Keratinocyte (primary cell): ENCODE results near the gene SRSF2. TPM values are rescaled to one million over a fixed set of nuclear protein-coding genes. Genes with fewer than 3 reads are reported as not detected.

Experiments used
- DNase-seq: peaks from one replicate; pipeline ENCODE4 v3.0.0-alpha.2; 2011; ENCODE audit warnings: low read depth, missing footprints, low spot score
- FAIRE-seq: peaks from 2 replicates; lab custom pipeline; 2011; peaks lifted over from hg19 to GRCh38; lab: Jason Lieb, UNC
- H2AFZ ChIP-seq: 2 replicates; pipeline ENCODE4 v1.6.0; 2012; ENCODE audit warnings: low read length, control low read depth, inconsistent platforms; ENCODE audit not compliant: control insufficient read depth
- H3K27ac ChIP-seq: 2 replicates; pipeline ENCODE4 v1.5.1; 2011; ENCODE audit warnings: low read length; ENCODE audit not compliant: control insufficient read depth, insufficient read depth
- H3K27me3 ChIP-seq: 3 replicates; pipeline ENCODE4 v1.6.0; 2011; ENCODE audit warnings: low read length; ENCODE audit not compliant: control insufficient read depth, insufficient read depth; ENCODE audit errors: extremely low read depth
- H3K36me3 ChIP-seq, 2 experiments: 2 replicates in 1 of 2; 3 replicates in 1 of 2; pipeline ENCODE4 v1.5.1; 2011; ENCODE audit warnings: low read length in 2 of 2, mild to moderate bottlenecking in 1 of 2; ENCODE audit not compliant: control insufficient read depth in 2 of 2, insufficient read depth in 2 of 2; ENCODE audit errors: extremely low read depth in 1 of 2
- H3K4me1 ChIP-seq: 3 replicates; pipeline ENCODE4 v1.5.1; 2011; ENCODE audit warnings: low read length; ENCODE audit not compliant: control insufficient read depth, insufficient read depth; ENCODE audit errors: extremely low read depth
- H3K4me2 ChIP-seq: 3 replicates; pipeline ENCODE4 v1.6.0; 2011; ENCODE audit warnings: low read depth, low read length; ENCODE audit not compliant: control insufficient read depth, insufficient read depth; ENCODE audit errors: extremely low read depth
- H3K4me3 ChIP-seq, 3 experiments: fragments of 200-600 bp in 1 of 3; sonication (generic) in 1 of 3; 2 replicates in 2 of 3; 3 replicates in 1 of 3; pipeline ENCODE4 v1.5.1; 2011 to 2016; ENCODE audit warnings: low read length in 3 of 3, mild to moderate bottlenecking in 3 of 3, control low read depth in 2 of 3, inconsistent platforms in 1 of 3, low read depth in 1 of 3, mixed read lengths in 1 of 3, mixed run types in 1 of 3, moderate library complexity in 1 of 3; ENCODE audit not compliant: control insufficient read depth in 2 of 3, insufficient read depth in 2 of 3; ENCODE audit errors: extremely low read depth in 1 of 3
- H3K79me2 ChIP-seq: 2 replicates; pipeline ENCODE4 v1.6.0; 2012; ENCODE audit warnings: low read length; ENCODE audit not compliant: control insufficient read depth, insufficient read depth
- H3K9ac ChIP-seq: 3 replicates; pipeline ENCODE4 v1.6.0; 2011; ENCODE audit warnings: low read length; ENCODE audit not compliant: control insufficient read depth, insufficient read depth; ENCODE audit errors: extremely low read depth
- H3K9me1 ChIP-seq: 3 replicates; pipeline ENCODE4 v1.6.0; 2011; ENCODE audit warnings: low read length; ENCODE audit not compliant: control insufficient read depth, insufficient read depth; ENCODE audit errors: extremely low read depth
- H3K9me3 ChIP-seq: 2 replicates; pipeline ENCODE4 v1.5.1; 2012; ENCODE audit warnings: low read depth, low read length; ENCODE audit not compliant: control insufficient read depth
- H4K20me1 ChIP-seq: 3 replicates; pipeline ENCODE4 v1.6.0; 2011; ENCODE audit warnings: low read length; ENCODE audit not compliant: control insufficient read depth, insufficient read depth; ENCODE audit errors: extremely low read depth
- CTCF ChIP-seq, 3 experiments: IDR thresholded peaks in 1 of 3; conservative IDR thresholded peaks in 1 of 3; optimal IDR thresholded peaks in 1 of 3; 2 replicates in 2 of 3; 3 replicates in 1 of 3; pipeline versions ENCODE3 to v1.5.1; 2011; ENCODE audit warnings: low read length in 3 of 3, mild to moderate bottlenecking in 3 of 3, moderate library complexity in 2 of 3, control low read depth in 1 of 3, inconsistent platforms in 1 of 3; ENCODE audit not compliant: insufficient read depth in 2 of 3; ENCODE audit errors: extremely low read depth in 1 of 3
- EZH2 ChIP-seq: IDR thresholded peaks from one replicate; pipeline ENCODE4 v1.6.1; 2012; ENCODE audit warnings: inconsistent platforms, mild to moderate bottlenecking, low read length, moderate library complexity
- dilution Hi-C: fragments of 300-500 bp; cut with MboI; formaldehyde crosslinking; loops from one replicate; pipeline ENCODE4 v1.7.0; 2020; ENCODE audit warnings: low sequenced_read_pairs; ENCODE audit not compliant: extremely low pct_ligation_motif_present
- polyA plus RNA-seq, 5 experiments: library from polyadenylated mRNA; depleted of rRNA in 3 of 5; stranded (reverse) in 3 of 5; stranded (forward) in 1 of 5; unstranded in 1 of 5; fragments of >200 nt; gene quantifications; 1 replicate in 1 of 5; 2 replicates in 3 of 5; 3 replicates in 1 of 5; pipeline versions ENCODE4 v1.2.1 to v1.2.3, GENCODE V29; 2011 to 2012; ENCODE audit warnings: missing spikeins in 2 of 5, low read depth in 1 of 5, low replicate concordance in 1 of 5

The SRSF2 gene
- polyA plus RNA-seq, 1 donor (not counting 4 experiments of a cell fraction or from before 2014, with no cell fraction given): 249 TPM

DNA sequence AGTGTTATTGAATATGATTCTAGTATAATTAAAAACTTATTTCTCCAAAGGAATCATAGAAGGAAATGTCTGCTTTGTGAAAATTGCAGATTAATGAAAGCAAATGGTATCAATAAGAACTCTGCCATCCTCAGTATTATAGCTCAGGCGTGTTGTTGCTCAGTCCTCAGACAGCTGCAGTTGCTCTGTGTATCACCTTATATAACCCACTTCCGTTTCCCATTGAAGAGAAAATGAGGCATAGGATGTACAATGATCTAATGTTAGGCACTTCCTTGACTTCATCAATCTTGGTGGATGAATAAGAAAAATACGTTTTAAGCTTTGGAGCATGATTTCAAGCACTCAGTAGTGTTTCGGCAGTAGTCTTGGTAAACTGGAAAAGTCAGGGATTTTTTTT is 14.9 kb upstream of the SRSF2 start:
- H3K27ac ChIP-seq: no peak overlapping the region
- no peak overlapping the region for H3K4me2 ChIP-seq
- FAIRE-seq: peak; percentile 39
- DNase-seq: no peak
- peaks cover 22% of the 10 kb centered on the region for H3K4me1 ChIP-seq
- no peaks in the 10 kb centered on the region for H3K27me3 ChIP-seq
- H4K20me1 ChIP-seq: no peaks in the 10 kb centered on the region
- dilution Hi-C loops: no loop called here
- H3K36me3 ChIP-seq: no peaks in the 10 kb centered on the region
- H3K4me3 ChIP-seq: no peak overlapping the region
- TF ChIP-seq CTCF (optimal IDR thresholded peaks at IDR 0.05 in 1 of 3, IDR thresholded peaks at IDR 0.05 in 1 of 3, conservative IDR thresholded peaks at IDR 0.05 in 1 of 3; ENCODE audit: extremely low read depth in 1 of 3, insufficient read depth in 2 of 3, low read length in 3 of 3) (no peak), EZH2 (no peak)
- no peak overlapping the region for H3K9ac ChIP-seq
- H3K79me2 ChIP-seq: no peaks in the 10 kb centered on the region
- H3K9me1 ChIP-seq: no peaks in the 10 kb centered on the region
- H3K9me3 ChIP-seq: no peaks in the 10 kb centered on the region
- H2AFZ ChIP-seq: no peak overlapping the region

DNA sequence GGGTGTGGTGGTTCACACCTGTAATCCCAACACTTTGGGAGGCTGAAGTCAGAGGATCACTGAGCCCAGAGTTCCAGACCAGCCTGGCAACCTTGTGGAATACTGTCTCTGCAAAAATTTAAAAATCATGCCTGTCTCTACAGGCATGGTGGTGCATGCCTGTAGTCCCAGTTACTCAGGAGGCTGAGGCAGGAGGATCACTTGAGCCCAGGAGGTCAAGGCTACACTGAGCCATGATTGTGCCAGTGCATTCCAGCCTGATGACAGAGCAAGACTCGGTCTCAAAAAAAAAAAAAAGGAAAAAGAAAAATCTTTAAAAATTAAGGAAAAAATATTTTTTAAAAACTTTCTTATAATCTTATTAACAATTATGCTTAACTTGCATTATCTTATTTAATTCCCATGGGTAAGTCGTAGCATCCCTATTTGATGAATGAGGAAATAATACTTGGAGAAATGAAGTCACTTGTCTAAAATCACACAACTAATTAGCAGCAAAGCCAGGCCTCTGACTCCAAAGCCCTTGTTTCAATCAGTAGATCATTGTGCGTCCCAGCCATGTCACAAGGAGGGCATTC is 14.4 kb upstream of the SRSF2 start:
- no peak overlapping the region for H3K9ac ChIP-seq
- H3K36me3 ChIP-seq: no peaks in the 10 kb centered on the region
- no peak for FAIRE-seq

More for the DNA sequence above, 14.4 kb upstream of the SRSF2 start:
- Histone ChIP-seq H4K20me1 (no peaks in the 10 kb centered on the region), H3K27me3 (no peaks in the 10 kb centered on the region), H3K9me3 (no peaks in the 10 kb centered on the region), H3K4me3 (no peak overlapping the region), H2AFZ (no peak overlapping the region), H3K27ac (no peak overlapping the region), H3K4me2 (no peak overlapping the region), H3K4me1 (peaks cover 22% of the 10 kb centered on the region), H3K79me2 (no peaks in the 10 kb centered on the region), H3K9me1 (no peaks in the 10 kb centered on the region)
- TF ChIP-seq CTCF (optimal IDR thresholded peaks at IDR 0.05 in 1 of 3, IDR thresholded peaks at IDR 0.05 in 1 of 3, conservative IDR thresholded peaks at IDR 0.05 in 1 of 3; ENCODE audit: extremely low read depth in 1 of 3, insufficient read depth in 2 of 3, low read length in 3 of 3) (no peak), EZH2 (no peak)
- no peak for DNase-seq
- dilution Hi-C loops: no loop called here
